Fibroblast of mammary gland (primary cell): ENCODE measurements around the gene CST9L.

Experiments used
- DNase-seq: peaks from one replicate; pipeline ENCODE4 v3.0.0-alpha.2; 2010; ENCODE audit warnings: low read depth
- H3K4me3 ChIP-seq: 2 replicates; pipeline ENCODE4 v1.5.1; 2011; ENCODE audit warnings: low read depth, mild to moderate bottlenecking, low read length, moderate library complexity; ENCODE audit not compliant: control insufficient read depth
- TF ChIP-seq, protein P1 (sequence below): conservative IDR thresholded peaks from 2 replicates; pipeline ENCODE4 v1.5.1; 2011; ENCODE audit warnings: low read depth, low read length, inconsistent platforms; ENCODE audit not compliant: control insufficient read depth, insufficient read depth

CST9L gene

DNA sequence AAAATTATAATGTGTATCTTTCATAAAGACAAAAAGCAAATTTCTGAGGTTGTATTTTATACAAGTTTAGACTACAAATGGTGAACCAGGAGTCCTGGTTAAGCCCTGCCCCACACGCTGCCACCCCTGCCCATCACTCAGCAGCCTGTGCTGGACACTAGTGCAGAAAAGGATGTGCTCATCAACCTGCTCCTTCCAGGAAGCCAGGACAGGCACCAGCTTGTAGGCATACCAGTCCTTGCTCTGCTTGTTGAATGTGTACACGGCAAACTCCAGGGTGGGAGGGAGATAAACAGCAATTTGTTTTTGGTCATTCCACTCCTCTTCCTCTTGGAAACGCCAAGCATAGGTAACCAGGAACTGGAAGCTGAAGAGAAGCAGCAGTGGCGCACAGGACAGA lies 18.1 kb downstream of the CST9L start:
- H3K4me3 ChIP-seq: no peak overlapping the region
- TF ChIP-seq, protein P1, sequence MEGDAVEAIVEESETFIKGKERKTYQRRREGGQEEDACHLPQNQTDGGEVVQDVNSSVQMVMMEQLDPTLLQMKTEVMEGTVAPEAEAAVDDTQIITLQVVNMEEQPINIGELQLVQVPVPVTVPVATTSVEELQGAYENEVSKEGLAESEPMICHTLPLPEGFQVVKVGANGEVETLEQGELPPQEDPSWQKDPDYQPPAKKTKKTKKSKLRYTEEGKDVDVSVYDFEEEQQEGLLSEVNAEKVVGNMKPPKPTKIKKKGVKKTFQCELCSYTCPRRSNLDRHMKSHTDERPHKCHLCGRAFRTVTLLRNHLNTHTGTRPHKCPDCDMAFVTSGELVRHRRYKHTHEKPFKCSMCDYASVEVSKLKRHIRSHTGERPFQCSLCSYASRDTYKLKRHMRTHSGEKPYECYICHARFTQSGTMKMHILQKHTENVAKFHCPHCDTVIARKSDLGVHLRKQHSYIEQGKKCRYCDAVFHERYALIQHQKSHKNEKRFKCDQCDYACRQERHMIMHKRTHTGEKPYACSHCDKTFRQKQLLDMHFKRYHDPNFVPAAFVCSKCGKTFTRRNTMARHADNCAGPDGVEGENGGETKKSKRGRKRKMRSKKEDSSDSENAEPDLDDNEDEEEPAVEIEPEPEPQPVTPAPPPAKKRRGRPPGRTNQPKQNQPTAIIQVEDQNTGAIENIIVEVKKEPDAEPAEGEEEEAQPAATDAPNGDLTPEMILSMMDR: no peak
- no peak for DNase-seq

DNA sequence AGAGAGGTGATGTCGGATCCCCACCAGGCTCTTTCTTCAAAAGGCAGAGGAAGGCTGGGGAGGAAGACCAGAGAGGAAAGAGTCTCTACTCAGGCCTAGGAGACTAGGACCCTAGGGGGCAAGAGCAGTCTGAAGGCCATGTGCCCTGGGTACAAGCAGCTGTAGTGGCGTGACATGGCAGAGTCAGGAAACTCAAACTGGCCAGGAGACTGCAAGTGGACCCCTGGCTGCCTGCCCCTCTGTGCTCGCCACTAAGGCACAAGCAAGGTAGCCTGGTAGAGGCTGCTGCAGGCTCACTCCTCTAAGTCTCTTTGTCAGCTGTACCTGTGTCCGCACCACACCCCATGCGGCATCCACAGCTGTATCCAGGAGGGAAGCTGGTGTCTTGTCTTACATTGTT lies 19.9 kb downstream of the CST9L start:
- no peak overlapping the region for H3K4me3 ChIP-seq
- TF ChIP-seq, protein P1: no peak
- DNase-seq: no peak

DNA sequence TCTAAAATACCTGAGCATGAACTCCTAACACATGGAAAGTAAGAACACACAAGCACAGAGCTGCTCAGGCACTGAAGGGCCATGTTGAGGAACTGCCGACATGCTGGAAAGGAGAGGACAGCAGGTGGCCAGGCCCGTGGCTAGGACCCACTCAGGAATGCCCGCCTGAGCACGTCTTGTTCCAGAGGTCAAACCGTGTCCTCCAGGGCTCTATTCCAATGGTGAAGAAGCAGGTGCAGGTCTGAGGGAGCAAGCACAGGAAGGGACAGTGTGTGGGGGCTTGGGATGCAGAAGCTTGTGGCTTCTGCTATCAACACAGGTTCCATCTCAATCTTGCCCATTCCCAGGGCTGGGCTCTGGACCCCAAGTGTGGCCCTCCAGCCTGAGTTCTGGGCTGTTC lies 20.7 kb downstream of the CST9L start:
- no peak for DNase-seq
- TF ChIP-seq, protein P1: no peak

DNA sequence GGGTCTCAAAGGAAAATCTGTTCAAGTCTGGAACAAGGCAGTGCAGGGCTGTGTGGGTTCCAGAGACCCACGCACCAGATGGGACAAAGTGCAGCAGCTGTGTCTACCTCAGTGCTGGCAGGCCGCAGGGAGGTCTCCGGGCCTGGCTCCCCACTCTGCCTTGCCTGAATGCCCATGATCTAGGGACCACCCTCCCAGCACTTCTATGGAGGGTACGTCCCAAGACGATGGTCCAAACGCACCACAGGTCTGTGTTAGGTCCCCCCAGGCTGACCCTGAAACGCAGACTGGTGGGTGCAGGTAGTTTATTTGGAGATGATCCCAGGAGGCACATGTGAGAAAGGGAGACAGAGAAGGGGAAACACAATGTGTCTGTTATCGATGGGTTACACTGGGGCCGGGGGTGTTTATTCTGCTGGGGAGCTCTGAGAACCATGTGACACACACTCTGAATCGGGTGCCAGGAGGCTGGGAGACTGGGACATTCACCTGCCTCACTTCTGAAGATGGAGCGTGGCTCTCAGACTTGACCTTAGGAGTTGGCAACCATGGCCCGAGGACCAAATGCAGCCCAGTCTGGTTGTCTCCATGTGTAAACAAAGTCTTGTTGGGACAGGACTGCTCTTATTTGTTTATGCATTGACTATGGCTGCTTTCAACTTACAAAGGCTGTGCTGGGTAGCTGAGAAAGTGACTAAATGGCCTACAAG lies 21.7 kb downstream of the CST9L start:
- TF ChIP-seq, protein P1: no peak
- no peak overlapping the region for H3K4me3 ChIP-seq
- DNase-seq: no peak

More for the DNA sequence above, 20.7 kb downstream of the CST9L start:
- no peak overlapping the region for H3K4me3 ChIP-seq

DNA sequence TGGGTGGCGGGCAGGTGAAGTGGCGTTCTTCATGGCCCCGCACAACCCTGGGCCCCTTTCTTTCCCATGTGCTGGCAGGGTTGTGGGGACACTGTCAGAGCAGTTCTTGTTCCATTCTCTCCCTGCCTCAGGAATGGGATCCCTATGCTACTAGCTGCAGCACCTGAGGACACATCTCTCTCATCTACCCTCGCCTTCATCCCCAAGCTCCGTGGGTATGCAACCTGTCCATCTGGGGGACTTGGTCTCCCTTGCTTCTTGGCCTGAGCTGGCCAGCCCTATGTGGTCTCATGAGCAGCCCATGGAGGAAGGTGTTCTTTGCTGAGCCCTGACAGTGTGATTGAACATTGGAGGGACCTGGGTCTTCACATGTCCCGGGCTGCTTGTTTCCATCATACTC lies 24.2 kb downstream of the CST9L start:
- no peak for DNase-seq
- TF ChIP-seq, protein P1: no peak
- no peak overlapping the region for H3K4me3 ChIP-seq

DNA sequence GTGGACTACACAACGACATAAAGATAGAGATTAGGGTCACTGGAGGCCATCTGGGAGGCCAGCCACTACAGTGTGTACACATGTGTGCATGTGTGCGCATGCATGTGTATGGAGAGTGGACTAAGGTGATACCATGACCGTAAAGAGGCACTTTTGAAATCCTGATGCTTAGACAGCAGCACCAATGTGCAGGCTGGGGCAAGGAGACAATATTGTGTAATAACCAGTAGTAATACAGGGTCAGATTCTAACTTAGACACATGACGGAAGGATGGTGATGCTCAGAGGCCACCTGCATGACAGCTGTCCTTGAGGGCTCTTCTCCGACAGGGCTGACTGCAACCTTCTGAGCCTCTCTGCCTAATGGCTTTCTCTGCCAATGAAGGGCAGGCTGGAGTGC lies 25.5 kb downstream of the CST9L start:
- TF ChIP-seq, protein P1: no peak
- no peak for DNase-seq
- no peak overlapping the region for H3K4me3 ChIP-seq
